H1 (cell line): ENCODE data around the gene AP1S1. TPM values are rescaled to one million over a fixed set of nuclear protein-coding genes. Genes with fewer than 3 reads are reported as not detected.
A peak's percentile ranks its signal among the peaks of the same experiment; 100 is the strongest.

Source experiments
- GTF2F1 ChIP-seq: IDR thresholded peaks from 2 replicates; pipeline ENCODE4 v1.6.1; 2012; ENCODE audit warnings: low read depth, low read length, improper control_type of control experiment, borderline replicate concordance
- NRF1 ChIP-seq: IDR thresholded peaks from 2 replicates; pipeline ENCODE4 v1.6.1; 2011; ENCODE audit warnings: mild to moderate bottlenecking, low read depth, low read length, improper control_type of control experiment
- POLR2A ChIP-seq, 2 experiments: IDR thresholded peaks; 1 replicate in 1 of 2; 2 replicates in 1 of 2; pipeline ENCODE4 v1.6.1; 2011; ENCODE audit warnings: low read depth in 2 of 2, low read length in 2 of 2, mild to moderate bottlenecking in 2 of 2; ENCODE audit errors: control extremely low read depth in 1 of 2
- RNF2 ChIP-seq: fragments of 200-900, 300-1000 bp; sonication (generic); IDR thresholded peaks from 2 replicates; pipeline ENCODE4 v1.7.1; 2016; ENCODE audit warnings: borderline replicate concordance, low read depth, mild to moderate bottlenecking, antibody characterized with exemption, low read length; ENCODE audit not compliant: poor library complexity, severe bottlenecking; ENCODE audit errors: missing control alignments
- SIN3A ChIP-seq, 2 experiments: IDR thresholded peaks in 1 of 2; conservative IDR thresholded peaks in 1 of 2; 2 replicates each; pipeline ENCODE4 v1.6.1; 2011 to 2012; ENCODE audit warnings: low read length in 2 of 2, improper control_type of control experiment in 1 of 2, low read depth in 1 of 2, mild to moderate bottlenecking in 1 of 2
- SP4 ChIP-seq: IDR thresholded peaks from 2 replicates; pipeline ENCODE4 v1.6.1; 2012; ENCODE audit warnings: low read length, inconsistent platforms
- polyA plus RNA-seq, 7 experiments: library from polyadenylated mRNA; depleted of rRNA in 3 of 7; stranded (reverse) in 5 of 7; unstranded in 2 of 7; fragments of >200 nt in 5 of 7; fragments of 200-250 nt in 2 of 7; gene quantifications; 1 replicate in 5 of 7; 2 replicates in 1 of 7; 4 replicates in 1 of 7; pipeline versions ENCODE4 v1.2.1 to v1.2.3, GENCODE V29; 2011 to 2013; ENCODE audit warnings: missing spikeins in 2 of 7, mixed read lengths in 2 of 7
- total RNA-seq: library from RNA; stranded (reverse); fragmentation: NEBNext Ultra II Directional; extraction: Animal tissue kit (Norgen Biotek cat#: 25700); gene quantifications from 2 replicates; pipeline ENCODE4 v1.2.1, GENCODE V29; 2021
- TF ChIP-seq, protein P1 (sequence below): fragments of 300-600 bp; sonication (generic); IDR thresholded peaks from 2 replicates; pipeline ENCODE4 v1.7.1; 2012; ENCODE audit warnings: low read length, moderate library complexity, mild to moderate bottlenecking, inconsistent platforms; ENCODE audit not compliant: insufficient replicate concordance
- TF ChIP-seq, protein P2 (sequence below): IDR thresholded peaks from 2 replicates; pipeline ENCODE4 v1.6.1; 2012; ENCODE audit warnings: low read length, inconsistent platforms

The AP1S1 gene
- total and polyA plus RNA-seq, 2 of the 8 experiments (the other 6 are each of a cell fraction or from before 2014, with no cell fraction given), result 56.1 to 59.3 TPM

DNA sequence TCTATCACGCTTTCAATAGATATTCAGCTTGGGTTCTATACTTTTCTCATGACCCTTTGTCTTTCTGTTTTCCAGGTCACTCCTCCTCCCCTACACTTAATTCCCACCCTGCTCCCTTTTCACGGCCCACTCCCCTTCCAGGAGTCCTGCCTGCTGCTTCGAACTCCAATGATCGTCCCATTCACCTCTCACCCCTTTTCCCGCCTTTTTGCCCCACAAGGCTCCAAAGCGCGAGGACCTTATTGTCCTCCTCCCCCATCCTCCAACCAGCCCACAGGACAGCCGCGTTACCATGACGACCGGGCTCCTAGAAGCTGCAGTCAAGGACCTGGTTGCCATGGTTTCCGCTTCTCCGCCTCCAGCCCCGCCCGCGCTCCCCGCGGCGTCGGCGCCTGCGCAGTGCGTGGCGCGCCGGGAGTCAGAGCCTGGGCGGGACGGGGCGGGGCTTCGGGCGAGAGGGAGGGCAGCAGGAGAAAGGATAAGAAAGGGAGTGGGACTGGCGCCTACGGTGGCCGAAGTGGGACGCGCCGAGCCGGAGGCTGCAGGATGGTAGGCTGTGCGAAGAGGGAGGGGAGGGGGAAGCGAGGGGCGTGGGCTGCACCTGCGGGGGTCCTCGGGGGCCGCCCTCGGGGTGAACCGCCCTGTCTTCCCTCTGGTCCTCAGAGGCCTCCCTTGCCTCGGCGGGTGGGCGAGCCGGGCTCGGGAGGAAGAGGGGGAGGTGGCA is at the start of gene AP1S1 (continued):
- TF ChIP-seq RNF2 (peak; percentile 59), SIN3A (conservative IDR thresholded peaks at IDR 0.05 in 1 of 2, IDR thresholded peaks at IDR 0.05 in 1 of 2; ENCODE audit: low read depth in 1 of 2, low read length in 2 of 2) (peak; percentile 53 to 95; a peak in 2 of 4 replicates), NRF1 (peak; percentile 73), POLR2A (IDR thresholded peaks at IDR 0.05; ENCODE audit: control extremely low read depth in 1 of 2, low read depth in 2 of 2, low read length in 2 of 2) (no peak), GTF2F1 (no peak), SP4 (0 out of 2 replicates have a peak, but pooled peaks have one; percentile 72)
- TF ChIP-seq, protein P1, sequence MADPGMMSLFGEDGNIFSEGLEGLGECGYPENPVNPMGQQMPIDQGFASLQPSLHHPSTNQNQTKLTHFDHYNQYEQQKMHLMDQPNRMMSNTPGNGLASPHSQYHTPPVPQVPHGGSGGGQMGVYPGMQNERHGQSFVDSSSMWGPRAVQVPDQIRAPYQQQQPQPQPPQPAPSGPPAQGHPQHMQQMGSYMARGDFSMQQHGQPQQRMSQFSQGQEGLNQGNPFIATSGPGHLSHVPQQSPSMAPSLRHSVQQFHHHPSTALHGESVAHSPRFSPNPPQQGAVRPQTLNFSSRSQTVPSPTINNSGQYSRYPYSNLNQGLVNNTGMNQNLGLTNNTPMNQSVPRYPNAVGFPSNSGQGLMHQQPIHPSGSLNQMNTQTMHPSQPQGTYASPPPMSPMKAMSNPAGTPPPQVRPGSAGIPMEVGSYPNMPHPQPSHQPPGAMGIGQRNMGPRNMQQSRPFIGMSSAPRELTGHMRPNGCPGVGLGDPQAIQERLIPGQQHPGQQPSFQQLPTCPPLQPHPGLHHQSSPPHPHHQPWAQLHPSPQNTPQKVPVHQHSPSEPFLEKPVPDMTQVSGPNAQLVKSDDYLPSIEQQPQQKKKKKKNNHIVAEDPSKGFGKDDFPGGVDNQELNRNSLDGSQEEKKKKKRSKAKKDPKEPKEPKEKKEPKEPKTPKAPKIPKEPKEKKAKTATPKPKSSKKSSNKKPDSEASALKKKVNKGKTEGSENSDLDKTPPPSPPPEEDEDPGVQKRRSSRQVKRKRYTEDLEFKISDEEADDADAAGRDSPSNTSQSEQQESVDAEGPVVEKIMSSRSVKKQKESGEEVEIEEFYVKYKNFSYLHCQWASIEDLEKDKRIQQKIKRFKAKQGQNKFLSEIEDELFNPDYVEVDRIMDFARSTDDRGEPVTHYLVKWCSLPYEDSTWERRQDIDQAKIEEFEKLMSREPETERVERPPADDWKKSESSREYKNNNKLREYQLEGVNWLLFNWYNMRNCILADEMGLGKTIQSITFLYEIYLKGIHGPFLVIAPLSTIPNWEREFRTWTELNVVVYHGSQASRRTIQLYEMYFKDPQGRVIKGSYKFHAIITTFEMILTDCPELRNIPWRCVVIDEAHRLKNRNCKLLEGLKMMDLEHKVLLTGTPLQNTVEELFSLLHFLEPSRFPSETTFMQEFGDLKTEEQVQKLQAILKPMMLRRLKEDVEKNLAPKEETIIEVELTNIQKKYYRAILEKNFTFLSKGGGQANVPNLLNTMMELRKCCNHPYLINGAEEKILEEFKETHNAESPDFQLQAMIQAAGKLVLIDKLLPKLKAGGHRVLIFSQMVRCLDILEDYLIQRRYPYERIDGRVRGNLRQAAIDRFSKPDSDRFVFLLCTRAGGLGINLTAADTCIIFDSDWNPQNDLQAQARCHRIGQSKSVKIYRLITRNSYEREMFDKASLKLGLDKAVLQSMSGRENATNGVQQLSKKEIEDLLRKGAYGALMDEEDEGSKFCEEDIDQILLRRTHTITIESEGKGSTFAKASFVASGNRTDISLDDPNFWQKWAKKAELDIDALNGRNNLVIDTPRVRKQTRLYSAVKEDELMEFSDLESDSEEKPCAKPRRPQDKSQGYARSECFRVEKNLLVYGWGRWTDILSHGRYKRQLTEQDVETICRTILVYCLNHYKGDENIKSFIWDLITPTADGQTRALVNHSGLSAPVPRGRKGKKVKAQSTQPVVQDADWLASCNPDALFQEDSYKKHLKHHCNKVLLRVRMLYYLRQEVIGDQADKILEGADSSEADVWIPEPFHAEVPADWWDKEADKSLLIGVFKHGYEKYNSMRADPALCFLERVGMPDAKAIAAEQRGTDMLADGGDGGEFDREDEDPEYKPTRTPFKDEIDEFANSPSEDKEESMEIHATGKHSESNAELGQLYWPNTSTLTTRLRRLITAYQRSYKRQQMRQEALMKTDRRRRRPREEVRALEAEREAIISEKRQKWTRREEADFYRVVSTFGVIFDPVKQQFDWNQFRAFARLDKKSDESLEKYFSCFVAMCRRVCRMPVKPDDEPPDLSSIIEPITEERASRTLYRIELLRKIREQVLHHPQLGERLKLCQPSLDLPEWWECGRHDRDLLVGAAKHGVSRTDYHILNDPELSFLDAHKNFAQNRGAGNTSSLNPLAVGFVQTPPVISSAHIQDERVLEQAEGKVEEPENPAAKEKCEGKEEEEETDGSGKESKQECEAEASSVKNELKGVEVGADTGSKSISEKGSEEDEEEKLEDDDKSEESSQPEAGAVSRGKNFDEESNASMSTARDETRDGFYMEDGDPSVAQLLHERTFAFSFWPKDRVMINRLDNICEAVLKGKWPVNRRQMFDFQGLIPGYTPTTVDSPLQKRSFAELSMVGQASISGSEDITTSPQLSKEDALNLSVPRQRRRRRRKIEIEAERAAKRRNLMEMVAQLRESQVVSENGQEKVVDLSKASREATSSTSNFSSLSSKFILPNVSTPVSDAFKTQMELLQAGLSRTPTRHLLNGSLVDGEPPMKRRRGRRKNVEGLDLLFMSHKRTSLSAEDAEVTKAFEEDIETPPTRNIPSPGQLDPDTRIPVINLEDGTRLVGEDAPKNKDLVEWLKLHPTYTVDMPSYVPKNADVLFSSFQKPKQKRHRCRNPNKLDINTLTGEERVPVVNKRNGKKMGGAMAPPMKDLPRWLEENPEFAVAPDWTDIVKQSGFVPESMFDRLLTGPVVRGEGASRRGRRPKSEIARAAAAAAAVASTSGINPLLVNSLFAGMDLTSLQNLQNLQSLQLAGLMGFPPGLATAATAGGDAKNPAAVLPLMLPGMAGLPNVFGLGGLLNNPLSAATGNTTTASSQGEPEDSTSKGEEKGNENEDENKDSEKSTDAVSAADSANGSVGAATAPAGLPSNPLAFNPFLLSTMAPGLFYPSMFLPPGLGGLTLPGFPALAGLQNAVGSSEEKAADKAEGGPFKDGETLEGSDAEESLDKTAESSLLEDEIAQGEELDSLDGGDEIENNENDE, result no peak
- TF ChIP-seq, protein P2, sequence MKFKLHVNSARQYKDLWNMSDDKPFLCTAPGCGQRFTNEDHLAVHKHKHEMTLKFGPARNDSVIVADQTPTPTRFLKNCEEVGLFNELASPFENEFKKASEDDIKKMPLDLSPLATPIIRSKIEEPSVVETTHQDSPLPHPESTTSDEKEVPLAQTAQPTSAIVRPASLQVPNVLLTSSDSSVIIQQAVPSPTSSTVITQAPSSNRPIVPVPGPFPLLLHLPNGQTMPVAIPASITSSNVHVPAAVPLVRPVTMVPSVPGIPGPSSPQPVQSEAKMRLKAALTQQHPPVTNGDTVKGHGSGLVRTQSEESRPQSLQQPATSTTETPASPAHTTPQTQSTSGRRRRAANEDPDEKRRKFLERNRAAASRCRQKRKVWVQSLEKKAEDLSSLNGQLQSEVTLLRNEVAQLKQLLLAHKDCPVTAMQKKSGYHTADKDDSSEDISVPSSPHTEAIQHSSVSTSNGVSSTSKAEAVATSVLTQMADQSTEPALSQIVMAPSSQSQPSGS, result no peak
